ENCODE results near the gene BCOR. TPM values are rescaled to one million over a fixed set of nuclear protein-coding genes. Genes with fewer than 3 reads are reported as not detected.

Gene BCOR
- total RNA-seq, 1 experiment from 2014 or later: 134 TPM

DNA sequence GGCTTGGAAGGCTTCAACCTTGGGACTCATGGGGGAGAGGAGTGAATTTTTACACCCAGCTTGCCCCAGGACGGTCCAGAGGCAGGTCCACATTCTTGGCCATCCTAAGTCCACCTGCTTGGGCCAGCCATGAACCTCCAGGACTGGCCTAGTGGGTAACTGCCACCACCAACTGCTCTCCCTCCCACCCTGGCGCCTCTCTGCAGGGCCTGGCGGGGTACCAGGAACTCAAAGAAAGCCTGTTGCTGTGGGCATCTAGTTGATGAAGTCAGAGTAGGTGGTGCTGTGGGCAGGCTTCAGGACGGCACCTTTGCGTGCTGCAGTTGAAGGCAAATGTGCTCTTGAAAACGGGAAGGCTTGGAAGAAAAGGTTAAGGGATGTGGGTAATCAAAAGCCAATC lies 12.0 kb downstream of the BCOR start:
- H3K4ac ChIP-seq (ENCODE audit: low read depth, low read length): no peak overlapping the region
- H3K56ac ChIP-seq (ENCODE audit: insufficient read length, low read depth, low read length): no peak overlapping the region
- Mint-ChIP-seq H3K27ac (no peak overlapping the region), H3K27me3 (ENCODE audit: low read depth) (peaks cover 51% of the 10 kb centered on the region), H3K4me1 (peaks cover 70 to 79% of the 10 kb centered on the region in 2 experiments), H3K36me3 (ENCODE audit: insufficient read depth in 1 of 3, low read depth in 3 of 3) (peaks cover 8 to 42% (median 11%) of the 10 kb centered on the region in 3 experiments; a peak in 6 of 7 replicates), H3K4me3 (no peak overlapping the region; a peak in 1 of 5 replicates), H3K9me3 (peaks cover 61 to 62% of the 10 kb centered on the region in 2 experiments)
- no peak overlapping the region for H2BK20ac ChIP-seq (ENCODE audit: low read depth, low read length, poor library complexity, severe bottlenecking)
- H3K79me1 ChIP-seq (ENCODE audit: insufficient read depth, low read depth, low read length, poor library complexity, severe bottlenecking): peaks cover 3% of the 10 kb centered on the region
- no peak overlapping the region for H3K4me2 ChIP-seq (ENCODE audit: insufficient read depth, insufficient read length, low read length)
- H3K79me2 ChIP-seq (ENCODE audit: insufficient read depth, low read length): peaks cover 24% of the 10 kb centered on the region; the same call in 1 of the 2 replicates
- no peak overlapping the region; the same call in 1 of the 2 replicates for H3K14ac ChIP-seq (ENCODE audit: insufficient read depth, low read length)
- H3K4me1 ChIP-seq (ENCODE audit: insufficient read depth, low read length): peaks cover 28% of the 10 kb centered on the region
- H3T11ph ChIP-seq (ENCODE audit: low read length): no peak overlapping the region
- H3K9ac ChIP-seq (ENCODE audit: extremely low read depth, insufficient read length, low read length): no peak overlapping the region
- H3K27me3 ChIP-seq (ENCODE audit: insufficient read depth, low read length): peaks cover 49% of the 10 kb centered on the region
- peak; percentile 29 for DNase-seq
- H2BK120ac ChIP-seq (ENCODE audit: low read depth, low read length, poor library complexity, severe bottlenecking): no peak overlapping the region
- no peak overlapping the region for H3K27ac ChIP-seq (ENCODE audit: insufficient read length, low read depth, low read length)
- no peak overlapping the region for H4K91ac ChIP-seq (ENCODE audit: insufficient read length, low read depth, low read length)
- no peak overlapping the region for H4K5ac ChIP-seq (ENCODE audit: insufficient read length, low read depth, low read length)
- no peak overlapping the region for H3K18ac ChIP-seq (ENCODE audit: insufficient read length, low read depth, low read length)
- no peaks in the 10 kb centered on the region for H3K9me3 ChIP-seq (ENCODE audit: control insufficient read depth, low read depth, low read length)
- H2BK5ac ChIP-seq (ENCODE audit: insufficient read length, low read length): no peak overlapping the region
- H2AK5ac ChIP-seq (ENCODE audit: insufficient read length, low read length): no peak overlapping the region
- no peak overlapping the region for H2BK15ac ChIP-seq (ENCODE audit: low read depth, low read length)
- H2BK12ac ChIP-seq (ENCODE audit: insufficient read length, low read depth, low read length): no peak overlapping the region
- WGBS (ENCODE audit: extremely low coverage, insufficient read length, low lambda C conversion rate): no CpG with 5 or more reads among the region's 6 CpGs
- TF ChIP-seq, protein P1, sequence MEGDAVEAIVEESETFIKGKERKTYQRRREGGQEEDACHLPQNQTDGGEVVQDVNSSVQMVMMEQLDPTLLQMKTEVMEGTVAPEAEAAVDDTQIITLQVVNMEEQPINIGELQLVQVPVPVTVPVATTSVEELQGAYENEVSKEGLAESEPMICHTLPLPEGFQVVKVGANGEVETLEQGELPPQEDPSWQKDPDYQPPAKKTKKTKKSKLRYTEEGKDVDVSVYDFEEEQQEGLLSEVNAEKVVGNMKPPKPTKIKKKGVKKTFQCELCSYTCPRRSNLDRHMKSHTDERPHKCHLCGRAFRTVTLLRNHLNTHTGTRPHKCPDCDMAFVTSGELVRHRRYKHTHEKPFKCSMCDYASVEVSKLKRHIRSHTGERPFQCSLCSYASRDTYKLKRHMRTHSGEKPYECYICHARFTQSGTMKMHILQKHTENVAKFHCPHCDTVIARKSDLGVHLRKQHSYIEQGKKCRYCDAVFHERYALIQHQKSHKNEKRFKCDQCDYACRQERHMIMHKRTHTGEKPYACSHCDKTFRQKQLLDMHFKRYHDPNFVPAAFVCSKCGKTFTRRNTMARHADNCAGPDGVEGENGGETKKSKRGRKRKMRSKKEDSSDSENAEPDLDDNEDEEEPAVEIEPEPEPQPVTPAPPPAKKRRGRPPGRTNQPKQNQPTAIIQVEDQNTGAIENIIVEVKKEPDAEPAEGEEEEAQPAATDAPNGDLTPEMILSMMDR (conservative IDR thresholded peaks at IDR 0.05): no peak
- no peak overlapping the region for H4K8ac ChIP-seq (replicated peaks; ENCODE audit: insufficient read length, low read depth, low read length)
- peaks cover 3% of the 10 kb centered on the region for H4K20me1 ChIP-seq (ENCODE audit: control insufficient read depth, insufficient read depth, insufficient read length)
- no peak overlapping the region for H3K23ac ChIP-seq (ENCODE audit: insufficient read length, low read depth, low read length)
- no peak overlapping the region for H2AFZ ChIP-seq (ENCODE audit: low read length)
- peaks cover 18% of the 10 kb centered on the region for H3K23me2 ChIP-seq (ENCODE audit: insufficient read length, low read depth, low read length, poor library complexity, severe bottlenecking)

All from H9 (cell line).